Vagina (tissue), 2 donors: ENCODE data around the gene SNAP29. TPM values are rescaled to one million over a fixed set of nuclear protein-coding genes. Genes with fewer than 3 reads are reported as not detected.

ENCODE experiments used
- DNase-seq, 2 donors: peaks; one replicate each; pipeline ENCODE4 v3.0.0-alpha.2; 2017; ENCODE audit errors: extremely low spot score in 2 of 2
- H3K27ac ChIP-seq: fragments of 200-600 bp; sonication (generic); one replicate; pipeline ENCODE4 v1.5.1; 2019
- H3K27me3 ChIP-seq: fragments of 200-600 bp; sonication (generic); one replicate; pipeline ENCODE4 v1.5.1; 2019
- H3K36me3 ChIP-seq, 2 donors: fragments of 200-600 bp; sonication (generic); one replicate each; pipeline ENCODE4 v1.5.1; 2017 to 2019
- H3K4me1 ChIP-seq: fragments of 200-600 bp; sonication (generic); one replicate; pipeline ENCODE4 v1.5.1; 2019
- H3K4me3 ChIP-seq, 2 donors: fragments of 200-600 bp; sonication (generic); 1 replicate in 1 of 2; 2 replicates in 1 of 2; pipeline ENCODE4 v1.5.1; 2016 to 2019
- H3K9me3 ChIP-seq: fragments of 200-600 bp; sonication (generic); one replicate; pipeline ENCODE4 v1.5.1; 2019
- POLR2A ChIP-seq, 2 donors: fragments of 450-650 bp; IDR thresholded peaks; one replicate each; pipeline ENCODE4 v1.6.1; 2017; ENCODE audit warnings: antibody characterized with exemption in 2 of 2, mild to moderate bottlenecking in 2 of 2, moderate library complexity in 2 of 2
- POLR2AphosphoS5 ChIP-seq, 2 donors: sonication (generic); formaldehyde crosslinking; IDR thresholded peaks; one replicate each; pipeline ENCODE4 v1.9.0; 2017; ENCODE audit warnings: antibody characterized with exemption in 2 of 2, mild to moderate bottlenecking in 2 of 2, low read depth in 1 of 2; ENCODE audit not compliant: insufficient read depth in 1 of 2
- intact Hi-C: fragments of 100-400 bp; cut with DNase I; formaldehyde crosslinking; loops from one replicate; pipeline ENCODE4 v1.15.1; 2023
- total RNA-seq: library from RNA; depleted of rRNA; stranded (reverse); fragments of >200 nt; gene quantifications from one replicate; pipeline ENCODE4 v1.2.3, GENCODE V29; 2016
- TF ChIP-seq, protein P1 (sequence below), 3 experiments: fragments of 450-650 bp in 2 of 3; fragments of 200-600 bp in 1 of 3; sonication (generic) in 1 of 3; IDR thresholded peaks; one replicate each; pipeline ENCODE4 v1.5.1; 2017 to 2019; ENCODE audit warnings: antibody characterized with exemption in 3 of 3, mild to moderate bottlenecking in 2 of 3, moderate library complexity in 2 of 3

Gene SNAP29
- total RNA-seq, 1 donor from 2014 or later = 18.9 TPM

DNA sequence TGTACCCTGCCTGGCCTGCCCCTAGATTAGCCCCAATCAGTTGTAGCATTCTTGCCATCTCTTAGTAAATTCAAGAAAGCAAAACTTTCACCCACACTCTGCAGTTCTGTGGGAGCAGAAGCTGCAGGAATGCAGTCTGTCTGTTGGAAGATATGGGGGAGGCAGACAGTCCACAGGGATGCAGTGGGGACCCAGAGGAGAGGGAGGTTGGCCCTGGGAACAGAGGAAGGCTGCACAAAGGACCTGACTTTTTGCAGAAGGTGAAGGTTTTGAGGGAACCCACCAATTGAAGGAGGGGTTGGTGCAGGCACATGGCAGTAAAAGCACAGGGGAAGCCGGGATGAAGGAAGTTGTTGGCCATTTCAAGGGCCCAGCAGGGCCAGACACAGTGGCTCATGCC lies 16.5 kb downstream of the SNAP29 start:
- TF ChIP-seq, protein P1, sequence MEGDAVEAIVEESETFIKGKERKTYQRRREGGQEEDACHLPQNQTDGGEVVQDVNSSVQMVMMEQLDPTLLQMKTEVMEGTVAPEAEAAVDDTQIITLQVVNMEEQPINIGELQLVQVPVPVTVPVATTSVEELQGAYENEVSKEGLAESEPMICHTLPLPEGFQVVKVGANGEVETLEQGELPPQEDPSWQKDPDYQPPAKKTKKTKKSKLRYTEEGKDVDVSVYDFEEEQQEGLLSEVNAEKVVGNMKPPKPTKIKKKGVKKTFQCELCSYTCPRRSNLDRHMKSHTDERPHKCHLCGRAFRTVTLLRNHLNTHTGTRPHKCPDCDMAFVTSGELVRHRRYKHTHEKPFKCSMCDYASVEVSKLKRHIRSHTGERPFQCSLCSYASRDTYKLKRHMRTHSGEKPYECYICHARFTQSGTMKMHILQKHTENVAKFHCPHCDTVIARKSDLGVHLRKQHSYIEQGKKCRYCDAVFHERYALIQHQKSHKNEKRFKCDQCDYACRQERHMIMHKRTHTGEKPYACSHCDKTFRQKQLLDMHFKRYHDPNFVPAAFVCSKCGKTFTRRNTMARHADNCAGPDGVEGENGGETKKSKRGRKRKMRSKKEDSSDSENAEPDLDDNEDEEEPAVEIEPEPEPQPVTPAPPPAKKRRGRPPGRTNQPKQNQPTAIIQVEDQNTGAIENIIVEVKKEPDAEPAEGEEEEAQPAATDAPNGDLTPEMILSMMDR (IDR thresholded peaks at IDR 0.05) = no peak
- TF ChIP-seq POLR2AphosphoS5 (IDR thresholded peaks at IDR 0.05; ENCODE audit: insufficient read depth in 1 of 2, low read depth in 1 of 2) (no peak), POLR2A (IDR thresholded peaks at IDR 0.05) (no peak)
- Histone ChIP-seq H3K4me3 (no peak overlapping the region), H3K27me3 (no peaks in the 10 kb centered on the region), H3K27ac (no peak overlapping the region), H3K9me3 (no peaks in the 10 kb centered on the region), H3K36me3 (peaks cover 0 to 33% of the 10 kb centered on the region in 2 donors), H3K4me1 (no peaks in the 10 kb centered on the region)
- intact Hi-C loops = no loop called here
- DNase-seq = no peak

DNA sequence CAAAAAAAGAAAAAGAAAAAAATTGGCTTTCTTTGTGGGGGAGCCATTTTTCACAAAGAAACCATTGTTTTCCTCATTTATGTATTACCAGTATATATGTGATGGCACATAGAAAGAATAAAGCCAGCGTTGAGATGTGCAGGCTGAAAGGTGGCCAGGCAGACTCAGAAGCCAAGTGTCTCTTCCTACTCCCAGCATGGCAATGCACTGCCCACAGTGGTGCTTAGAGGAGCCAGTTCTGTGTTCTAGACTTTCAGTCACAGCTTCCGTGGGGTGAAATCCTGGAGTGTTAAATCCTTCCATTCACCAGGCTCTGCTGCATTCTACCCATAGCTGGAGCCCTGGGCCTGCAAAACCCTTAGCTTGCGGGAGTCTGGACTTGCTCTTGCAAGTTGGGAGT lies 18.9 kb downstream of the SNAP29 start:
- Histone ChIP-seq H3K4me3 (no peak overlapping the region), H3K4me1 (no peaks in the 10 kb centered on the region), H3K27ac (no peak overlapping the region), H3K27me3 (no peaks in the 10 kb centered on the region), H3K9me3 (no peaks in the 10 kb centered on the region), H3K36me3 (peaks cover 0 to 35% of the 10 kb centered on the region in 2 donors)
- TF ChIP-seq POLR2A (IDR thresholded peaks at IDR 0.05) = no peak
- no peak for DNase-seq
- intact Hi-C loops = no loop called here

DNA sequence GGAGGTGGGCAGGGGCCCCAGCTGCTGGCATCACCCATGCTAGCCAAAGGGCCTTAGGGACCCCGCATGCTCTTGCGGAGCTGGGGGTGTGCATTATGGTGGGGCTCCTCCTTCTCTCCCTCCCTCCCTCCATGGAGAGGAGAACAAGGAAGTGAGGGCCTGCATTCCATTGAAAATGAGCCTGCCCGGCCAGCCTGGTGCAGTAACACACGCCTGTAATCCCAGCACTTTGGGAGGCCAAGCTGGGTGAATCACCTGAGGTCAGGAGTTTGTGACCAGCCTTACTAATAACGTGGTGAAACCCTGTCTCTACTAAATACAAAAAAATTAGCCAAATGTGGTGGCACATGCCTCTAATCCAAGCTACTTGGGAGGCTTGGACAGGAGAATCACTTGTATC lies 22.4 kb downstream of the SNAP29 start:
- H3K27ac ChIP-seq = no peak overlapping the region
- peaks cover 0 to 40% of the 10 kb centered on the region in 2 donors for H3K36me3 ChIP-seq
- intact Hi-C loops = no loop called here

DNA sequence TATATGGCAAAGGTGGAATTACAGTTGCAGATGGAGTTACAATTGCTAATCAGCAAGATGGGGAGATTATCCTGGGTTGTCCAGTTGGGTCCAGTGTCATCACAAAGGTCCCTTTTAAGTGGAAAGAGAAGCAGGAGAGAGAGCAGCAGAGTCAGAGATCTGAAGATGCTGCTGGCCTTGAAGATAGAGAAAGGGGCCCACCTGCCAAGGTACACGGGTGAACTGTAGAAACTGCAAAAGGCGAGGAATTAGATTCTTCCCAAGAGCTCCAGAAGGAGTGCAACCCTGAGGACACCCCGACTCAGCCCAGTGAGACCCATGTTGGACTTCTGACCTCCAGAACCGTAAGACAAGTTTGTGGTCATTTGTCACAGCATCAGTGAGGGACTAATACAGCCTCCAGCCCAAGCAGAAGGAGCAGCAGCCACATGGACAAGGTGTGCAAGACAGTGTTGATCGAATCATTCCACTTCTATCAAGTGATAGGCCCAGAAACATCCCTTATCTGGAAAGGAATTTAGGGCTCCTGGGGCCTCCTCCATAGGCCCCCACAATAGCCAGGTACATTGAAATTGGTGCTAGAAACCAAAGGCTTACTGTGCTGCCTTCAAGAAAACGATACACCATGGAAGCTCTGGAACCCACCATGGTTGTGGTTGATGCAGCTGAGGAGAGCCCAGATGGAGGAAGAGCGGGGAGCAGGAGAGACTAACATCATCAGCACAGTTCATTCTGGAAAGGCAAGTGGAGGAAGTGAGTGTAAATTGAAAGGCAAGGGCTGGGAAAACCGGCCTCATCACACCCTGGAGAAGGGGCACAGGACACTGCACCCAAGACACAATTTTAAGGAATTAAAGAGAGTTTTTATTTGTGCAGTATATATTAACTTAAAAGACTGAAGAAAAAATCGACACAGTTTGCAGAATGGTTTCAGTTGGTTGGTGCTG lies 23.3 kb downstream of the SNAP29 start:
- Histone ChIP-seq H3K27me3 (no peaks in the 10 kb centered on the region), H3K27ac (no peak overlapping the region), H3K4me3 (no peak overlapping the region), H3K9me3 (no peaks in the 10 kb centered on the region), H3K36me3 (peaks cover 0 to 46% of the 10 kb centered on the region in 2 donors), H3K4me1 (no peaks in the 10 kb centered on the region)
- TF ChIP-seq, protein P1 (IDR thresholded peaks at IDR 0.05) = no peak
- TF ChIP-seq POLR2AphosphoS5 (IDR thresholded peaks at IDR 0.05; ENCODE audit: insufficient read depth in 1 of 2, low read depth in 1 of 2) = no peak
- intact Hi-C loops = no loop called here
- no peak for DNase-seq

More for the DNA sequence above, 22.4 kb downstream of the SNAP29 start:
- no peak for TF ChIP-seq POLR2AphosphoS5 (IDR thresholded peaks at IDR 0.05; ENCODE audit: insufficient read depth in 1 of 2, low read depth in 1 of 2)
- TF ChIP-seq POLR2A (IDR thresholded peaks at IDR 0.05) = no peak
- TF ChIP-seq, protein P1 (IDR thresholded peaks at IDR 0.05) = no peak
- Histone ChIP-seq H3K9me3 (no peaks in the 10 kb centered on the region), H3K4me3 (no peak overlapping the region), H3K4me1 (no peaks in the 10 kb centered on the region), H3K27me3 (no peaks in the 10 kb centered on the region)
- no peak for DNase-seq

DNA sequence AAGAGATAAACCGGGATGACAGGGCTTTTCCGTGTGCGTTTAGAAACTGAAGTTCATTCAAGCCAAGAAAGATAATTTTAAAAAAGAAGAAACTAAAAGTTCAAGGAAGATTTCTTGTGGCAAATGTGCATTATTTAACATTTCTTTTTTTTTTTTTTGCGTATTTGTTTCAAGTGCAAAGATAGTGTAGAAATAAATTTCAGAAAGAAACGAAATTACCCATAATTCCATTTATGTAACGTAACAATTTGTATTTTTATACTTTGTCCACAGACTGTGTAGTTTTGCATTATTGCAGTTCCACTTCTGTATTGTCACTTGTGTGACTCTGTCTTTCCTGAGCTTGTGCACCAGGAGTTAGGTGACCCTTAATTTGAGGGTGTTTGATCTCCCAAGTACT lies 24.0 kb downstream of the SNAP29 start:
- Histone ChIP-seq H3K27me3 (no peaks in the 10 kb centered on the region), H3K4me3 (no peak overlapping the region), H3K36me3 (peaks cover 0 to 41% of the 10 kb centered on the region in 2 donors), H3K4me1 (no peaks in the 10 kb centered on the region), H3K9me3 (no peaks in the 10 kb centered on the region), H3K27ac (no peak overlapping the region)
- intact Hi-C loops = no loop called here
- TF ChIP-seq POLR2AphosphoS5 (IDR thresholded peaks at IDR 0.05; ENCODE audit: insufficient read depth in 1 of 2, low read depth in 1 of 2) = no peak
- TF ChIP-seq, protein P1 (IDR thresholded peaks at IDR 0.05) = no peak
- TF ChIP-seq POLR2A (IDR thresholded peaks at IDR 0.05) = no peak
- no peak for DNase-seq
